Stimulated activated CD4-positive, alpha-beta T cell treated with anti-CD3 and anti-CD28 coated beads, Interleukin-15, amount 100 ng/mL, for 48 hours (primary cell): Measurements from ENCODE around the gene EBF4.
"Not testable (repeated sequence)": the region's sequence is repeated elsewhere in the genome, so short reads cannot be mapped to it uniquely, and the experiment has no call there.

Source experiments
- DNase-seq, 2 donors: peaks; one replicate each; pipeline ENCODE4 v3.0.0-alpha.2; 2020; ENCODE audit warnings: low read depth in 2 of 2

Gene EBF4

DNA sequence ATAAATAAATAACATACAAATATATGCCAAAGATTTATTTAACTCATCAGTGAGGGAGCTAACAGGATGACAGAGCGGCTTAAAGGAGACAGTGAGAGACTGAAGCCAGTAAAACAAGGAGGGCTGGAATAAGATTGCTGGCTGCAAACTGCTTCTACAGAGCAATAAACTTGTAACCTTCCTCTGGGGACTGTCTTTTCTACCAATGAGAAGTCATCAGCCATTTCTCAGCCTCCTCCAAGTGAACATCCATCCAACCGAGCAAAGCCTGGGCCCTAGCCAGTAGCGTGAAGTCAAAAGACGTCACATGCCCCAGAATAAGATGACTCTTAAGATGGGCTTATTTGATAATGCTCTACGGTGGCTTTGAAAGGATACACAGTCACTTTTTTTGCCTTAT is 65.4 kb downstream of the EBF4 start:
- DNase-seq: no peak

DNA sequence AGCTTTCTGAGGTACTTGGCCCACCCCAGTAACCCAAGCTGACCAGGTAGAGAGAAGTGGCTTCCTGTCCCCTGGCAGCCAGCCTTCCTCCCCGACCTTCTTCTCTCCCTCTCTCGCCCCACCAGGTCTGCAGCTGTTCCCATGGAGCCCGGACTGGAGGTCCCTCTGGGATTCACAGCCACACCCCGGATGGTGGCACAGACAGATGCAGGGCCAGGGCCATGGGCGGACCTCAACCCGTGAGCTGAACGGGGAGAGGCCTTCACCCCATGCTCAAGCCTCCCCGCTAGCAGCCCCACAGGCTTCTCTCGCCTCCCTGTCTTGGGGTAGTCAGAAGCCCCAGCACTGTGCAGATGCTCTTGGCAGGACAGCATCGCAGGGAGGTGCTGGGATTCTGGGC is 66.6 kb downstream of the EBF4 start:
- DNase-seq: no peak

DNA sequence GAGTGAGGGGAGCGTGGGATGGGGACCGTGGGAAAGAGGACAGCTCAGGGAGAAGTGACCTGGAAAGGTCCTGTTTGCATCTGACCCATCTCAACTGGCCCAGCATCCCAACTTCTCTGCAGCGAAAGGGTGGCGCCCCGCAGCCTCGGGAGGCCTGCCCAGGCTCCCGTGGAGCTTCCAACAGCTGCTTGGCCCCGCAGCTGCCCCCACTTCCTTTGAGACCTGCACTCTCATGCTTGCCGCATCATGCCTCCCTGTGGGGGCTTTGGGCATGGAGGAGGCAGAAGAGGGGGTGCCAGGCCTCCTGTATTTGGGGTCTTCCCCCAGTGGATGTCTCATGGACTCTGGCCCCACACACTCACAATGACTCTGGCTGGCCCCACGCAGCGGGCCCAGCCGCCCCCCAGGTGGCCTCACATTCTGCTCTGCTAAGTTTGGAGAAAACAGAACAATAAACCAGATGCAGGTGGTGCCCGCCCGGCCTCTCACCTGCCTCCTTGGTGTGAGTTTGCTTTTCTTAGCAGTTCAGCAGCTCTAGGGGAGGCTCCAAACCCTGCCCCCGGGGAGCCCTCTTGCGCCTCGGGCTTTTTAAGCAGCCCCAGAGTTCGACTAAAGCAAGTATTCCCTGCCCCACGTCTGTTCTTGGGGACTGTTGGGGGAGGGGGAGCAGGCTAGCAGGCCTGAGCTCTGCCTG is 67.2 kb downstream of the EBF4 start:
- no peak for DNase-seq

DNA sequence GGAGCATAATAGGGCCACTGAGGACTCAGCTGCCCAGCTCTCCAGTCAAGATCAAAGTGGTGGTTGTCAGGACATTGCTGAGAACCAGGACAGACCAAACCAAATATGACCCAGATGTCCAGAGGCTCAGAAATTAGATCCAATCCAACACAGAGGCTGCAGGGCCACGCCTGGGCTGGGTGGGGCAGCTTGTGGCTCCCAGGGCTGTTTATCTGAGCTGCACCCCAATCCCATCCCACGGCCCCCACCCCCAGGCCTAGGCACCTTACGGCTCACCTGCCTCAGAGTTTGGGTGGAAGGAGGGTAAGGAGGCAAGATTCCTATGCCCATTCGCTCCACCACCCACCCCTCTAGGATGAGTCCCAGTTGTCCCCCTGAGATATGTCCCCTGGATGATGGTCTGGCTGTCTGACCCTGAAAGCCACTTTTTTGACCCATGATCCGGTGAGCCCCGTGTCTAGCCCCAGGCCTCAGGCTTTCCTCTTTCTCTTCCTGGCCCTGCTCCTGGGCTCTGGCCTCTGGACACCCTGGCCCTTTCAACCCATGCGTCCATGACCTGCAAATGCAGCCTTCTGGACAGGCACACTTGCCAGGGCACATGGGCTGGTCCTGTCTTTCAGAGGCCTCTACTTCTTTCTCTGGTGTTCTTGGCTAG is 67.8 kb downstream of the EBF4 start:
- DNase-seq: no peak

DNA sequence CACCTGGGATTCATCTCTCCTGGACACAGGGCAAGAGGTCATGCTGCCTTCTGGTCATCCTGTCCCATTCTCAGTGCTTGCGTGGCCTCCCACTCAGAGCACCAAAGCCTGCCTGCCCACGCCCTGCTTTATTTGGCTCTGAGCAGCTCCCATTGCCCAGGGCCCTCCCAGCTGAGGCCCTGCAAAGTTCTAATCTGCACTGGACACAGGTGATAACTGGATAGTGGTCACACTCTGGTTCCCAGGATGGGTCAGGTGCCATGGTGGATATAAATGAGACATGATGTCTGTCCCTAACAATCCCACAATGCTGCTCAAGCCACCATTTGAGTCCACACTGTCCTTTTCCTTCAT is 68.3 kb downstream of the EBF4 start:
- no peak for DNase-seq

DNA sequence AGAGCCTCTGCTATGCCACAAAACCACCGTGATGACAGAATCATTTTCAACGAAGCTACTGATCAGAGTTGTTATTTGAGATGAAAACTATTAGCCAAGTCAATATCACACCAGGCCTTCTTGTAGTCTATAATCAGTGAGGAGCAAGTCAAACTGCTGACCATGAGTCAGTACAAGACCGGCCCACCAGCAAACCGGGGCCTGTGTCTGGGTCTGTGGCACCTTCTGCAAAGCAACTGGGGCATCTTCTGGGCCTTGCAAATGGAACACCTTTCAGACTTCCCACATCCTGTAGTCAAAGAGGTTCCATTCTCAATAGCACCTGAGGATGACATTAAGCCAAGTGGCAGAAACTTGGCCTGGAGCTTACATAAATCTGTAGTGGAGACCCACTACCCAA is 69.3 kb downstream of the EBF4 start:
- DNase-seq: no peak

DNA sequence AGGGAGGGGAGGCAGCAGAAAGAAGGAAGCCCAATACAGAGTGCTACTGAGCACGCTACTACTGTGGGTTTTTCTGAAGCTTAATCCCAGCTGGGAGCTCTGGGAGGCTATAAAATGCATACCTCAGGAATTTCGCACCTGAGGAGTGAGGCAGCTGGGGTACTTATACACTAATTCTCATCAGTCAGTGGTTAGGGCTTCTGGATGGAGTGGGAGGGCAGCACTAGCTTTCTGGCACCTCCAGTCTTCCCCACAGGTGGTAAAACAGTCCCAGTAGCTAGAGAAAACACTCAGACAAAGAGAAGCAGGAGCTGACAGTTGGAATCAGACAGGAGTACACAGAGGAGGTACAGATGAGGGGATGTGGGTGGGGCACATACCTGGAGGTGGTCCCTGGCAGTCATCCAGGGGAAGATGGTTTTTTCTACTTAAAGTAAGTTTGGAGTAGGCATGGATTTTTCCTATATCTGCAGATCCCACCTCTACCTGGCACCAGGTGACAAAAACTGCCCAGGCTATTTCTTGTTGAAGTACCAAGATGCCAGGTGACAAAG is 70.1 kb downstream of the EBF4 start:
- no peak for DNase-seq

DNA sequence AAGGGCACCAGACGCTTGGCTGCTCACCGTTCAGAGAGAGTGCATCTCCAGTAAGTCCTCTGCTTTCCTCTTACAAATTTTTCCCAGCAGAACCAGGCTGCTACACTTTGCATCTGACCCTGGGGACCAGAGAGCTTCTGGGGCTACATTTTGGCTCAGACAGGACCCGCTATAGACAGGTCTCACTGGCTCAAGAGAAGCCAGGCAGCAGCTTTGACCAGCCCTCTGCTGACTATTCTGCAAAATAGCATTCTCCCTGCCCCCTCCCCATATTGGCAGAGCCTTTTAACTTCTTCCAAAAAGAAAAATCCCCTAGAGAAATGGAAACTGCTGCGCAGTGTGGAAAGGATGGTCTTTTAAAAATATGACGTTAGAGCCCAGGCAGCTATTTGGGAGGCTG is 70.6 kb downstream of the EBF4 start:
- no peak for DNase-seq

DNA sequence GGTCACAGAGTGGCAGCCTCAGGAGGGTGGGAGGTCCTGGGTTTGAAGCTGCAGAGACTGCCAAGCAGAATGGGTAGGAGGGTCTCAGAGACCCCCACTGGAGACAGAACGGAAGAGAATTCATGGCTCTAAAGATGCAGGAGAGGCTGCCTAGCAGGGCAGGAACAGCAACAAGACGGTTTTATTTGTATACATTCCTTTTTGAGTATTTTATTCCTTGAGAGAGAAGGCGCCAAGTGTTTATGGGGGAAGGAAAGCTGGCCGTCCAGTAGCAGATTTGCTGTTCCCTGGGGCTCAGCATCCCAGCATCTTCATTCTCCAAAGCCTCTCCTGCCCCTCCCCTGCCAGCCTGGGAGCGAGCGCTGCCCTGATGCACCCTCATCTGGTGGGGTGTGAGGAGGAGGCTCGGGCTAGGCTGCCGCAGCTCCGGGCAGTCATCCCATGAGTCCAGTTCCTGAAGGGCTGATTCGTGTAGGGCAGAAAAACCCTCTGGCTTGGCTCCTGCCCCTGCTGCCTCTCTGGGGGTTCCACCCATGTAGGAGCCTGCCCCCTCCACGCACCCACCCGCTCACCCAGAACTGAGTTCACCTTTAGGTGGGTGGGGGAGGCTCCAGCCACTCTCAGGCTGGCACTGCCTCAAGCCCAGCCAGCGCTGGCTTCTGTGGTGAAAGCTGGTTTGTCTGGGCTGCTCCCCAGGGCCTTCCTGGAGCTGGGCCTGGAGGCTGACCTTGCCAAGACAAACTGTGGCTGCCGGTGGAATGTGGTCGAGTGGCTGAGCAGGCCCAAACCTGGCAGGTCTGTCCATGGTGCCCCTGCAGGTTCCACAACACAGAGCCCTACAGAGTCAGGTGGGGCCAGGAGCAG is 75.4 kb downstream of the EBF4 start:
- no peak for DNase-seq

DNA sequence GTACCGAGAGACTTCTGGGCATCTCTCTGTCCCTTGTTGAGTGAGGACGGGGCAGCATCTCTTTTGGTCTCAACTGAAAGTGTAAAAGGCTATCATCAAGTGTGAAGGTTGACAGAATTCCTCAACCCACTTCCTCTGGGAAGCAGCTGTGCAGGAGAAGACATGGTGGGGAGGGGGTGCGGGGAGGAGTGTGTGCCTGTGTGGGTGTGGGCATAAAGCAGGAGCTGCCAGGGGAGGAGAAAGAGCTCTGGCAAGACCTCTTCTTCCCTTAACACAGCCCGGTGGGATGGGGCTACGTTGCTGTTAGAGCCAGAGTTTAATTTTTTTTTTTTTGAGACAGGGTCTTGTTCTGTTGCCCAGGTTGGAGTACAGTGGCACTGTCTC is 76.0 kb downstream of the EBF4 start:
- no peak for DNase-seq

DNA sequence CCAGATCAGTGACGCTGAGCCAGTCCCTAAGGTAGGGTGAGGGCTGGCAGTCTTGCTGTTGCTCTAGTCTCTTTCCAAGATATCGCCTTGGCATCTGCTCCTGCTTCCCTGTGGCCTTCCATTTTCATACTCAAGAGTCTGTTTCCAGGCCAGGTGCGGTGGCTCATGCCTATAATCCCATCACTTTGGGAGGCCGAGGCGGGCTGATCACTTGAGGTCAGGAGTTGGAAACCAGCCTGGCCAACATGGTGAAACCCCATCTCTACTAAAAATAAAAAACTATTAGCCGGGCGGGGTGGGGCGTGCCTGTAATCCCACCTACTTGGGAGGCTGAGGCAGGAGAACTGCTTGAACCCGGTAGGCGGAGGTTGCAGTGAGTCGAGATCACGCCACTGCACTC is 77.5 kb downstream of the EBF4 start:
- not testable (repeated sequence) for DNase-seq

DNA sequence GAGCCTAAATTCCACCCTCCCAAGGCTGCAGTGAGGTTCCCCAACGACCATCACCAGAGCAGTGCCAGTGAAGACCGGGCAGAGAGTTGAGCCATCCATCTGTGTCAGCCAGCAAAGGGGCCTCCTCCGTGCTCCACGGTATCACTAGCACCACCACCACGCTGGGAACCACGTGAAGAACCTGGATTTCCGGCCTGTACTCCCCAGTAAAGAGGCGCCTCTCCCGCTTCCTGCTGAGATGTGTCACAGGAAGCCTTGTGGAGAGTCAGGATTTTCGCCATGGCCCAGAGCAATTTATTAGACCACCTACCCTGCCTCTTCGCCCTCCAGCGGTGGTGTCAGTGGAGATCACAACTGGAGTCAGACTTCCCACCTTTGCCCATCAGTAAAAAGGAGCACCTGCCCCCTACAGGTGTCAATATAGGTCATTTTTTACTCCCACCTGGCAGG is 79.1 kb downstream of the EBF4 start:
- DNase-seq: no peak

DNA sequence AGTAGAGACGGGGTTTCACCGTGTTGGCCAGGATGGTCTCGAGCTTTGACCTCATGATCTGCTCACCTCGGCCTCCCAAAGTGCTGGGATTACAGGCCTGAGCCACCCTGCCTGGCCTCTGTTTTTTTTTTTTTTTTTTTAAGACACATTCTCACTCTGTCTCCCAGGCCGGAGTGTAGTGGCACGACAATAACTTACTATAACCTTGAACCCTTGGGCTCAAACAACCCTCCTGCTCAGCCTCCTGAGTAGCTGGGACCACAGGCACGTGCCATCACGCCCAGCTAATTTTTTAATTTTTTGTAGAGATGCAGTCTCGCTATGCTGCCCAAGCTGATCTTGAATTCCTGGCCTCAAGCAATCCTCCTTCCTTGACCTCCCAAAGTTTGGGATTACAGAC is 81.2 kb downstream of the EBF4 start:
- DNase-seq: no peak

DNA sequence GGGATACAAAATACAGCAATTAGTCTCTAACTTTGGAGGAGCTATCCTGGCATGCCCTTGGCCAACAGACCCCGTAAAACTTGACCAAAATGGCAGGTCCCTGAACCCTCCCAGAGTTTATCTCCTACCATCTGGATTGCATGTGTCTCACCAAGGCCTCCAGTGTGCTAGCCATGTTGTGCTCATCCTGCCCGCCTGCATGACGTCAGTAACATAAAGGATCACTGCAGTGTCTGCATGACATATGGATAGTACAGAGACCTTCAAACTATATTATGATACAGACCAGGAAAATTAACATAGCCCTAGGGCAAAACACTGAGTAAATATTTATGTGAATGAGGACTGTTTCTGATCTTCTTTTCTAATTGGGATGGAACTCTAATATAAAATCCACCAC is 82.6 kb downstream of the EBF4 start:
- DNase-seq: no peak

DNA sequence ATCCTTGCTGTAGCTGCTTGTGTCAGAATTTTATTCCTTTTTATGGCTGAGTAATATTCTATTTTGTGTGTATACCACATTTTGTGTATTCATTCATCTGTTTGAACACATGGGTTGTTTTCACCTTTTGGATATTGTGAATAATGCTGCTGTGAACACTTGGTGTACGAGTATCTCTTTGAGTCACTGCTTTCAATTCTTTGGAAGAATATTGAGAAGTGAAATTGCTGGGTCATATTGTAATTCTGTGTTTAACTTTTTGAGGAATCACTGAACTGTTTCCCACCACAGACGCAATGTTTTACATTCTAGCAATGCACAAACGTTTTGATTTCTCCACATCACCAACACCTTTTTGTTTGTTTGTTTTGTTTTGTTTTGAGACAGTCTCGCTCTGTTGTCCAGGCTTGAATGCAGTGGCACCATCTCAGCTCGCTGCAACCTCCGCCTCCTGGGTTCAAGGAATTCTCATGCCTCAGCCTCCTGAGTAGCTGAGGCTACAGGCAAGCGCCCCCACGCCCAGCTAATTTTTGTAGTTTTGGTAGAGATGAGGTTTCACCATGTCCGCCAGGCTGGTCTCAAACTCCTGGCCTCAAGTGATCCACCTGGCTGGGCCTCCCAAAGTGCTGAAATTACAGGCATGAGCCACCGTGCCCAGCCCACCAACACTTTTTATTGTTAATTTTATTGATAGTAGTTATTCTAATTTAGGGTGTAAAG is 86.2 kb downstream of the EBF4 start:
- no peak for DNase-seq

DNA sequence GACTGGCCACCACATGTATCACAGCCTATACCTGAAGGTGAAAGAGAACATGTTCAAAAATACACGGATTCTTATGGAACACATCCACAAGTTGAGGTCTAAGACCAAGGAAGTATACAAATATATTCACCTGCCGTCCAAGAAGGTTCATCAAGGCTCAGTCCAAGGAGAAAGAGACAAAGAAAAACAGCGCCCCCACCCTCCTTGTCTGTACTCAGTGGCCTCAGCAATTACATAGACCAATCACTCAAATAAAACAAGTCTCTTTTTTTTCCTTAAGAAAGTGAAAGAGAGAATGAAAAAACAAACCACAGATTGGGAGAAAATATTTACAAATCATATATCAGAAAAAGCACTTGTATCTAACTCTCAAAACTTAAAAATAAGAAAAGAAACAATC is 88.4 kb downstream of the EBF4 start:
- DNase-seq: no peak

DNA sequence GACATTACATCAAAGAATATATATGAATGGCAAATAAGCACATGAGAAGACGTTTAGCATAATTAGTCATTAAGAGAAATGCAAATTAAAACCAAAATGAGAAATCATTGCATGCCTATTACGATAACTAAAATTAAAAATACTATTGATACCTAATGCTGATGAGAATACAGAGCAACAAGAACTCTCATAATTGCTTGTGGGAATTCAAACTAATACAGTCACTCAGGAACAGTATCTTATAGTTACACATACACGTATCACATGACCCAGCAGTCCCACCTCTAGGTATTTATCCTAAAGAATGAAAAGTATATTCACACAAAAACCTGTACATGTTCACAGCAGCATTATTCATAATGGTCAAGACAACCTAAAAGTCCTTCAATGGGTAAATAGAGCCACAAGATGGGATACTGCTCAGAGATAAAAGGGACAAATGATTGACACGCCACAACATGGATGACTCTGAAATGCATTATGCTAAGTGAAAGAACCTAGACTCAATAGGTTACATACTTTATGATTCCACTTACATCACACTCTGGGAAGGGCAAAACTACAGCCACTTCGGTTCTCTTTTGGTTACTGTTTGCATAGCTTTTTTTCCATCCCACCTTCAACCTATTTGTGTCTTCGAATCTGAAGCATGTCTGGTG is 91.5 kb downstream of the EBF4 start:
- no peak for DNase-seq

DNA sequence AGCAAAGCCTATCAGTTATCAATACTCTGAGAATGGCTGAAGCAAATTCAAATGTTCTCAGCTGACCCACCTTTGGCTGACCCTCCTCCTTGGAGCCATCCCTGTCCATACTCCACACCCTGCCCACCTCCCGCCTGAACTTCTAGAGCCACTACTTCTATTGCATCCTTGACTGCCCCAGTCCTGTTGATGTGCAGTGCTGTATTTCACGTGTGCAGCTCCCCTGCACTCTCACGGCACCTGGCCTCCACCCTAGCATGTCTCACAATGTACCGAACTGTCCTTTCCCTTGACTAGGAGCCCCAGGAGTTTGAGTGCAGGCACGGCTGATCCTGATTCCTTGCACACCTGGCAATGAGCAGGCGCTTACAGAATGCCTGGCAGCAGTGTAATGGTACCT is 100.9 kb downstream of the EBF4 start:
- no peak for DNase-seq

DNA sequence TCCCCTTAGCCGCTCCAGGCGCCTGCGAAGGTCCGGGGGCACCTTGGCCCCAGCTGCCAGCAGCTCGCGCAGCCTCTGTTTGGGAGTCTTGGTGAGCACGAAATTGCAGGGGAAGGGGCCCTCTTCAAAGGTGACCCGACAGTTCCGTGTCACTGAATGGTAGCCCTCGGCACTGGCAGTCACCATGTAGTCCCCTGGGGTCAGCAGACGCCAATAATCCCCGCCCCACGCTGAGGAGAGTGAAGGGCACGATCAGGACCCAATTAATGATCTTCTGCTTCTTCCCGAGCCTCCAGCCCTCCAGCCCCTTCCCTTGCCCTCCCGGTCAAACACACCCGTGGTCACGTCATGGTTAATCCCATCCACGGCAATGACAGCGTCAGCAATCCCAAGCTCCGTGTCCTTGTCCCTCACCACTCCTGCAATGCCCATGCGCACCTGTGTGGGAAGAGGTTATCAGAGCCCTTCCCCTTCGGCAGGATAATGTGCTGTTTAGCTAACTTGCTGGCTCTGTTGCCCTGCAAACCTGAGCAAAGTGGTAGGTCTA is 101.7 kb downstream of the EBF4 start:
- DNase-seq: no peak

DNA sequence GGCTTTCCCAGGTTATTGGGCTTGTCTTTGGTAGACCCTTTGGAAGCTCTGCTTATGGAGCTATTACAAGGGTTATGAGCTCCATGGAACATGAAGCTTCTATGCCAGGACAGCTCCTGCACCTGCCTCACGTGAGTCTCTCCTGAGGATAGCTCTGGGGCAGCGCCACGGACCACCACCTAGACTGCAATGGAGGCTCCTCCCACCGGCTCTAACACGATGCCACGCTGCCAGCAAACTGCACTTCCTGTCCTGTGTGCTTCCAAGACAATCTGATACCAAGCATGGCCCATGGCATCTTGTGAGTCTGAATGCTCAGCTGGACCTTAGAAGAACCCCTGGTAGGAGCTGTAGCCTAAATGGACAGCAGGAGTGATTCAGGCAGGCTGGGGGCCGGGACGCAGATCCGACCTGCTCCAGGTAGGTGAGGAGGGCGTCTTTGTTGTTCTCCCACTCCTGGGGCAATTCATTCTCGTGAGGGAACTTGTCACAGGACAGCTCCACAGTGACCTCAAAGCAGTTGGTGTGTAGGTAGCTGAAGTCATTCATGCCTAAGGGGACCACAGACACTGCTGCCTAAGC is 102.4 kb downstream of the EBF4 start:
- DNase-seq: no peak

DNA sequence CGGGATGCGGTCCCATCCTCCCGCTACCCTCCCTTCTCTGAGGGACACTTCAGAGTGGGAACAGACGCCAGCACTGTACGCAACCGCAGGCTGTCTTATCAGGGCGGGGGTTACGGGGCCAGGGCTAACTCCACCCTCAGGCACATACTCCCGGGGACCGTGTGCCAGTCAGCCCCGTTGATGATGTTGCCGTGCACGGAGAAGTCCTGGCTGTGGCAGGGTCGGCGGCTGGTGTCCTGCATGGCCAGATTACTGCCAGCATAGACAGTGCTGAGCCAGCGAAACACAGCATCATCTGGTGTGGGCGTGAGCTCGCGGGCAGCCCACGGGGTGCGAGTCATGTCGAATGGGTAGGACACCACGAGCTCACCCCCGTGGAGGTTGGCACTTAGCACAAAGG is 102.9 kb downstream of the EBF4 start:
- no peak for DNase-seq
